HG03442 (cell line): ENCODE measurements around the gene CLIP1.
A peak's percentile ranks its signal among the peaks of the same experiment; 100 is the strongest.
"Not testable (repeated sequence)": the region's sequence is repeated elsewhere in the genome, so short reads cannot be mapped to it uniquely, and the experiment has no call there.

Source experiments
- ATAC-seq: cut with Tn5 transposase; IDR thresholded peaks from one replicate; pipeline ENCODE4 v1.9.1; 2021; ENCODE audit warnings: mild to moderate bottlenecking, moderate library complexity; ENCODE audit not compliant: unreplicated experiment

Gene CLIP1

GRCh38 chr12:122437656-122438121 lies 15.2 kb upstream of the CLIP1 start:
- ATAC-seq = no peak

DNA sequence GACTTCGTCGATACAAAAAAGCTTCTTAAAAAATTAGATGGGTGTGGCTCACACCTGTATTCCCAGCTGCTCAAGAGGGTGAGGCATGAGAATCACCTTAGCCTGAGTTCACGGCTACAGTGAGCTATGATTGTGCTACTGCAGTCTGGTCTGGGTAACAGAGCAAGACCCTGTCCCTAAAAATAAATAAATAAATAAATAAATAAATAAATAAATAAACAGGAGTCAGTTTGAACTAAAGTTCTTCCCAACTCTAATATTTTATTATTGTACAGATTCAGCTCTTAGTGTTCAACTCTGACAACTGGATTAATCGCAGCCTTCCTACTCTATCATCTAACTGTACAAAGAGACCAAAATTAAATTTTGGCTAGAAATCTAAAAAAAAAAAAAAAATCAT lies 12.7 kb upstream of the CLIP1 start:
- ATAC-seq = no peak

GRCh38 chr12:122429043-122429442 lies 6.6 kb upstream of the CLIP1 start:
- not testable (repeated sequence) for ATAC-seq

DNA sequence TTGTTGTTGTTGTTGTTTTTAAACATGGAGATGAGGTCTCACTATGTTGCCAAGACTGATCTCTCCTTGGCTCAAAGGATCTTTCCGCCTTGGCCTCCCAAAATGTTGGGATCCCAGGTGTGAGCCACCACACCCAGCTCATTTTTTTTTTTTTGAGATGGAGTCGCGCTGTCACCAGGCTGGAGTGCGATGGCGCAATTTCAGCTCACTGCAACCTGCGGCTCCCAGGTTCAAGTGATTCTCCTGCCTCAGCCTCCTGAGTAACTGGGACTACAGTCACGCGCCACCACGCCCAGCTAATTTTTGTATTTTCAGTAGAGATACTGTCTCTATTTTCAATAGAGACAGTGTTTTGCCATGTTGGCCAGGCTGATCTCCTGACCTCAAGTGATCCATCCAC lies 4.9 kb upstream of the CLIP1 start:
- no peak for ATAC-seq

GRCh38 chr12:122423258-122424165 lies 1.0 kb upstream of the CLIP1 start:
- ATAC-seq = no peak

GRCh38 chr12:122422730-122423257 lies 325 bp upstream of the CLIP1 start:
- no peak for ATAC-seq

- ATAC-seq = no peak
Observed at GRCh38 chr12:122421187-122421820, 1.2 kb downstream of the CLIP1 start.

DNA sequence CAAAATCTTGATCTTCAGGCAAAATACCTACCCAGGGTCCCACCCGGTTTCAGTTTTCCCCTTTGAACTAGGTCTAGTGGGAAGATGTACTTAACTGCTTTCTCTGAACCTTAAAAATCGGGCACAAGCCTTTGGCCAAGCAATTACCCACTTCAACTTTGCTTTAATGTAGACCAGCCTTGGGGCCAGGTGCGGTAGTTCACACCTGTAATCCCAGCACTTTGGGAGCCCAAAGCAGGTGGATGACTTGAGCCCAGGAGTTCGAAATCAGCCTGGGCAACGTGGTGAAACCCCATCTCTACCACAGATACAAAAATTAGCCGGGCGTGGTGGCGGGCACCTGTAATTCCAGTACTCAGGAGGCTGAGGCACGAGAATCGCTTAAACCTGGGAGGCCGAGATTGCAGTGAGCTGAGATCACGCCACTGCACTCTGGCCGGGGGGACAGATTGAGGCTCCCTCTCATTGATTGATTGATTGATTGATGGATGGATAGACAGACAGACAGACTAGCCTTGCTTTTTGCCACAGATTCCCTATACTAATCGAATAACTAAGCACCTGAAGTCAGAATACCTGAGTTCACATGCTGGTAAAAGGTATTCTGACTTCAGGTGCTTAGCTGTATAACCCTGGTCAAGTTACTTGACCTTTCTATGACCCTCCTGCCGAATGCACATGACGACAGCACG lies 1.9 kb downstream of the CLIP1 start:
- ATAC-seq = no peak

DNA sequence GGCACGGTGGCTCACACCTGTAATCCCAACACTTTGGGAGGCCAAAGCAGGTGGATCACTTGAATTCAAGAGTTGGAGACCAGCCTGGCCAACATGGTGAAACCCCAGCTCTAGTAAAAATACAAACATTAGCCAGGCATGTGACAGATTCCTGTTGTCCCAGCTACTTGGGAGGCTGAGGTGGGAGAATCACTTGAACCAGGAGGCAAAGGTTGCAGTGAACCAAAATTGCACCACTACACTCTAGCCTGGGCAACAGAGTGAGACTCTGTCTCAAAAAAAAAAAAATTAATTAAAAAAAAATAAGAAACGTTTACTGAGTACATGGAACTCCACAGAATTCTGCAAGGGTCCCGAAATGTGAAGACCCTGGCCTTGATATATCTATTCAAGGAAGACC lies 3.4 kb downstream of the CLIP1 start:
- not testable (repeated sequence) for ATAC-seq

DNA sequence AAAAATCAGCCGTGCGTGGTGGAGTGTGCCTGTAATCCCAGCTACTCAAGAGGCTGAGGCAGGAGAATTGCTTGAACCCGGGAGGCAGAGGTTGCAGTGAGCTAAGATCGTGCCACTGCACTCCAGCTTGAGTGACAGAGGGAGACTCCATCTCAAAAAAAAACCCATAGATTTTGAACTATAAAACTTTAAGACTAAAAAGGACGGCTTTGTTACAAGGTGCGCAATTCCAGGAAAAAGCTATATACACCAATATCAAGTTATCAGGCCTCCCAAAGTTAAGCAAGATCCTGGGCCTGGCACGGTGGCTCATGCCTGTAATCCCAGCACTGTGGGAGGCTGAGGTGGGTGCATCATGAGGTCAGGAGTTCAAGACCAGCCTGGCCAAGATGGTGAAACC lies 6.8 kb downstream of the CLIP1 start:
- ATAC-seq = not testable (repeated sequence)

- ATAC-seq = no peak
Observed at GRCh38 chr12:122413516-122414404, 8.7 kb downstream of the CLIP1 start.

- no peak for ATAC-seq
Observed at GRCh38 chr12:122412851-122413433, 9.5 kb downstream of the CLIP1 start.

GRCh38 chr12:122411537-122411936 lies 10.9 kb downstream of the CLIP1 start:
- no peak for ATAC-seq

- no peak for ATAC-seq
Observed at GRCh38 chr12:122407208-122407607, 15.3 kb downstream of the CLIP1 start.

DNA sequence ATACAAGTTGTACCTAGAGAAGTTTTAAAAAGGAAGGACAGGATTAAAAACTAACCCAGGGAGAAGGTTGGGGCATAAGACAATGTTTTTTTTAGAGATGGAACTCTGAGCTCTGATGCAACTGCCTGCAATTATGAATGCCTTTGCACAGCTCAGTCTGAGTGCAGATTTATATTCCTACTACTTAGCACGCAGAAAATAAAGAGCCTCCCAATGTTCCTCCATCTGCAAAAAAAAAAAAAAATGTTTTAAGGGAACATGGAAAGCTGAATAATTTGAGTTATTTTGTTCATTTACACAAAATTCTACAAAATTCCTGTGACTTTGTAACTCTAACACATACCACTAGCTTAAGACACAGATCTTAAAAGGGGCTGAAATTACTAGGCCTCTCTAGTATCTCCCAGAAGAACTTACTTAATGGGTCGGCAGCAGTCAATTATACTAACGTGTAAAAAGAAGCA lies 15.7 kb downstream of the CLIP1 start:
- ATAC-seq = no peak

GRCh38 chr12:122403831-122404230 lies 18.6 kb downstream of the CLIP1 start:
- no peak for ATAC-seq

DNA sequence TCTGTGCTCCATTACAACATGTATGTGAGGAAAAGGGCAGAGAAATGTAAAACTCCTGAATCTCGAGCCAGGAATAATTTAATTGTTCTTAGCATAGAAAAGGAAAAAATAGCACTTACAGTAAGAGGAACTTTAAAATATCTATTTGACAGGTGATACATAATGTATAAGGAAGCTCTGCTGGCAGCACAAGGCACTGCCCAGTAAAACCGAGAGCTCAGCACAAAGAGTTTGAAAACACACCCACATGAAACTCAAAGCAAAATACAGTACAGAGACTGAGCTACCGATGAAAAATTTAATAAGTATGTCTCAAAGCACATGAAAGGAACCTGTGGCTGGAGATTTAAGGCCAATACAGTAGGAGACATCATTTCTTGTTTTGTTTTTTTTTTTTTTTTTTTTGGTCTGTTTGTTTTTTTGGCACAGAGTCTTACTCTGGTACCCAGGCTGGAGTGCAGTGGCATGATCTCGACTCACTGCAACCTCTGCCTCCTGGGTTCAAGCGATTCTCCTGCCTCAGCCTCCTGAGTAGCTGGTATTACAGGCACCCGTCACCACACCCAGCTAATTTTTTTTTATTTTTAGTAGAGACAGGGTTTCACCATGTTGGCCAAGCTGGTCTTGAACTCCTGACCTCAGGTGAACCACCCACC lies 19.2 kb downstream of the CLIP1 start:
- ATAC-seq = peak; percentile 41

- ATAC-seq = no peak
Observed at GRCh38 chr12:122402264-122402663, 20.2 kb downstream of the CLIP1 start.
